NCI-H146 treated with DMSO at 0.1 percent for 48 hours (cell line): ENCODE data around the gene COL27A1.
"Not testable (repeated sequence)": the region's sequence is repeated elsewhere in the genome, so short reads cannot be mapped to it uniquely, and the experiment has no call there.

Source experiments
- DNase-seq: peaks from one replicate; lab custom pipeline; 2025; ENCODE audit not compliant: unreplicated experiment; lab: John Stamatoyannopoulos, UW

Gene COL27A1

DNA sequence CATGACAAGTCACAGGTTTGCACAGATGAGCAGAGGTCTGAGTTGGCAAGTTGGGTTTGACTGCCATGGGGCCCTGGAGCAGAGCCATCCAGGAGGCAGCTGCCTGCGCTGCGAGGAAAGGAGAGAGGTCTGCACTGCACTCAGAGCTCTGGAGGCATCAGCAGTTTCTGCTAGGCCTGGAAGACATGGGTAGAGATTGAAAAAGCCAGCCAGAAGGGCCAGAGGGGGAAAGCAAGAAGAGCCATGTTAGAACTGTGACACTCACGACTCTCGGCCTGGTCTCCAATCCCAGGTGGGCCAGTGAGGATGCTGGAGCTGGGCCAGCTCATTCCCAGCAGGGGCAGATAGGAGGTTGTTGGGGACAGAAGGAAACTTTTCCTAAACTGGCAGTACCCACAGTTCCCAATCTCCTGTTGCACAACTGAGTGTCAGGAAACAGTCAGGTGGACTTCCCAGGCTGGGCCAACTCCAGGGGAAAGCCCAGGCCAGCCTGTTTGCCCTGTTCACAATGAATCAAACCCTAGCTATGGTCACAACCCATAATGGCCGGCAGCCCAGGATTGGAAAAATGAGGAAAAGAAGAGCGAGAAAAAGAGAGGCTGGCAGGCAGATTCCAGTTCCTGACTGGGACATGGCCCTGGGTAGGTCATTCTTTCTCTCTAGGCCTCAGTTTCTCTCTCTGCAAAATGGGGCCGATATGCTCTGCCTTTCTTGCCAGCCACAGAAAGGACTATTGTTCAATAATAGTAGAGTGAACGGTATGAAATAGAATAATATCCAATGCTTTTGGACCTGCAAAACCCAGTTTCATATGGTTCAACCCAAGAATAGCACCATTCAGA lies 159.8 kb downstream of the COL27A1 start:
- DNase-seq = no peak

DNA sequence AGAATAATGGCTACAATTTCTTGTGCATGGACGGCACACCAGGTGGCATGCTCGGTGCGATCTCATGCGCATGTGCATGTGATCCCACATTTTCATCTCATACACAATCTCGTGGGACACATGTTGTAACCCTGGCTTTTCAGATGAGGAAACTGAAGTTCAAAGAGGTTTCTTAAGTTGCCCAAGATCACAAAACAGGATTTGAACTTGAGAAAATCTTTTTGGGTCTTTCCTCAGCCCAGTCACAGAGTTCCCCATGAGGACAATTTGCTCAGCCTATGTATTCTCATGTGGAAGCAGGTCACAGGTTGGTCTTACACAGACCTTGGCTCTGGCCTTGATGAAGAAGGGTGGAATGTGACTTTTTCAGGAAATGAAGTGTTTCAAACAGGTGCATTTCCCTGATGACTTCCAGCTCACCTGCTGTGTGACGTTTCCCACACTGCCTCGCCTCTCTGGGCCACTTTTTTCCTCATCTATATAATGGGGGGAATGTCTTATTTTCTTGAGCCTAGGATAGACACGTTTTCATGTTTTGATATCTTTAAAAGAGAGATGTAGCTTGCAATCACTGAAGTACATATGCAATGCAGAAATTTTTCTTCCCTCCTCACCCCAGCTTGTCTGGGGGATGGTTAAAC lies 160.5 kb downstream of the COL27A1 start:
- no peak for DNase-seq

DNA sequence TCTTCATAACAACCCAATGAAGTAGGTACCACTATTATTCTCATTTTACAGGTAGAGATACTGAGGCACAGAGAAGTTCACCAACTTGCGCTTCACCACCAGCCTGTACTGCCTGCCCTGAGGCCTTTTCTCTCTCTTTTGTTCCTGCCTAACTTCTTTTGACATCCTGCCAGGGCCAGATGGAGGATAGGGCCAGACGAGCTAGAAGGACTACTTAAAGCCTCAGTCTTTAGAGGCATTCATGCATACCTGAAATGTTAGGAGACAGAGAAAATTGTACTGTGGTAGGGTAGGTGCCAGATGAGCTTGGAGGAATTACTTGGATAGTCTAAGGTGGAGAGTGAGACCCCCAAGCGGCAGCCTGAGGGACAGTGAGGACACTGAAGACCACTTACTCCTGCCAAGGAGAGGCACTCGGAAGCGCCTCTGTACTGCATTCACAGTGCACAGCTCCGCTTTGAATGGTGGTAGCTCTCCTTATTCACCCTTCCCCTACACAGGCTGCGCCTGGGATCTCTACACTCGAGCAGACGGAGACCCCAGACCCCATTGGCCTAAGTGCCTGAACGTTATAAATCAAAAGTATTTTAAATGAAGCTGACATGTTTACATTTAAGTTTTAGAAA lies 161.4 kb downstream of the COL27A1 start:
- DNase-seq = no peak

DNA sequence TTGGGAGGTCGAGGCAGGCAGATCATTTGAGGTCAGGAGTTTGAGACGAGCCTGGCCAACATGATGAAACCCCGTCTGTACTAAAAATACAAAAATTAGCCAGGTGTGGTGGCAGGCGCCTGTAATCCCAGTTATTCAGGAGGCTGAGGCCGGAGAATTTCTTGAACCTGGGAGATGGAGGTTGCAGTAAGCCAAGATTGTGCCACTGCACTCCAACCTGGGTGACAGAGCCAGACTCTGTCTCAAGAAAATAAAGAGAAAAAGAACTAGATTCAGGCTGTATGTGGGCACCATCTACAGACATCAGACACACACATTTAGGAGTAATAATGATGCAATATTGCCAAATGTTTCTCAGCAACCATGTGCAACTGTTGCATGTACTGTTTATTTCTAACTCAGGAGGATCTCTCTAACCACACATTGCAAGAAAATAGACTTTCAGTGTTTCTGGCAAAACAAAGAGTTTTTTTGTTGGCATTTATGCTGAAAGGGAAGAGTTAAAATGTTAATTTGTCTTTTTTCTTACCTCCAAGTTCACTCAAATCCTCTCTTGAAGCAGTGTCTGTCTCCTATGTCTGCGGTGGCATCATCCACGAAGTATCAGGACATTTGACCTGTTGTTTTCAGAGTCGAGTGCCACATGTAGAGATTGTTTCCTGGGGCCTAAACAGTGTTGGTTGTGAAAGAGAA lies 162.5 kb downstream of the COL27A1 start:
- DNase-seq = no peak

DNA sequence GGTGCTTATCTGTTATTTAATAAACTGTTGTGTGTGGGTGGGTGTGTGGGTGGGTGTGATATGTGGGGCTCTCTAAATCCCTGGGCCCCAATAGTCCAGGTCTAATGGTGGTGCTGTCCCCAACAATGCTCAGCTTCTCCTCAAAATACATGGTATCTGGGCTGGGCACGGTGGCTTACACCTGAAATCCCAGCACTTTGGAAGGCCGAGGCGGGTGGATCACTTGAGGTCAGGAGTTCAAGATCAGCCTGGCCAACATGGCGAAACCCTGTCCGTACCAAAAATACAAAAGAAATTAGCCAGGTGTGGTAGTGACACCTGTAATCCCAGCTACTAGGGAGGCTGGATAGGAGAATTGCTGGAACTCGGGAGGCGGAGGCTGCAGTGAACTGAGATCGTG lies 163.1 kb downstream of the COL27A1 start:
- DNase-seq = no peak

DNA sequence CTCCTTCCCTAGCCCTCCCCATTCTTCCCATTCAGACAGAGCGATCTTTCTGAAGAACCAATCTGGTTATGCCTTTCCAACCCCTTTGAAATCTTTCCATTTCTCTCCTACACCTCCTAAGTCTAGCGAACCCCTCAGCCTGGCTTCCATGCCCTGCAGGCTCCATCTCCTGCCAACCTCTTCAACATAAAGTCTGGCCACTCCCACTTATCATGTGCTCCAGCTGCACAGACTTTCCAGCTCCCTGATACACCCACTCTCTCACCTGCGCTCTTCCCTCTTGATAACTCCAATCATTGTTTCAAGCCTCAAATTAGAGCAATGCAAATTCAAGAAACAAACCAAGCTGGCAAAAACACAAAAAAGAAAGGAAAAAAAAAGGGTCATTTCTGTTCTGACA lies 163.8 kb downstream of the COL27A1 start:
- DNase-seq = no peak

DNA sequence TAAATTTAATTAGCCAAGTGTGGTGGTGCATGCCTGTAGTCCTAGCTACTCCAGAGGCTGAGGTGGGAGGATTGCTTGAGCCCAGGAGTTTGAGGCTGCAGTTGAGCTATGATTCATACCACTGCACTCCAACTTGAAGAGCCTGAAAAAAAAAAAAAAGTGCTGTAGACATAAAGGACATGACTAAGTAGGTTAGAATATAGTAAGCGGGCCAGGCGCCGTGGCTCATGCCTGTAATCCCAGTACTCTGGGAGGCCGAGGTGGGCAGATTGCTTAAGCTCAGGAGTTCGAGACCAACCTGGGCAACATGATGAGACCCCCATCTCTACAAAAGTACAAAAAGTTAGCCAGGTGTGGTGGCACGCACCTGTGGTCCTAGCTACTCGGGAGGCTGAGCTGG lies 165.4 kb downstream of the COL27A1 start:
- DNase-seq = not testable (repeated sequence)

DNA sequence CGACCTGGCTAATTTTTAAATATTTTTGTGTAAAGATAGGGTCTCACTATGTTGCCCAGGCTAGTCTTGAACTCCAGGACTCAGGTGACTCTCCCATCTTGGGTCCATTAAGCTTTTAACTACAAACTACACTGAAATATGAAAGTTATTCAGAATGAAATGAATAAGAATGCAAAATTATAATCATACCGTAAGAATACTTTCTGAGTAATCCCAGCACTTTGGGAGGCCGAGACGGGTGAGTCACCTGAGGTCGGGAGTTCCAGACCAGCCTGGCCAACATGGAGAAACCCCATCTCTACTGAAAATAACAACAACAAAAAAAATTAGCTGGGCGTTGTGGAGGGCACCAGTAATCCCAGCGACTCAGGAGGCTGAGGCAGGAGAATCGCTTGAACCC lies 166.4 kb downstream of the COL27A1 start:
- no peak for DNase-seq

DNA sequence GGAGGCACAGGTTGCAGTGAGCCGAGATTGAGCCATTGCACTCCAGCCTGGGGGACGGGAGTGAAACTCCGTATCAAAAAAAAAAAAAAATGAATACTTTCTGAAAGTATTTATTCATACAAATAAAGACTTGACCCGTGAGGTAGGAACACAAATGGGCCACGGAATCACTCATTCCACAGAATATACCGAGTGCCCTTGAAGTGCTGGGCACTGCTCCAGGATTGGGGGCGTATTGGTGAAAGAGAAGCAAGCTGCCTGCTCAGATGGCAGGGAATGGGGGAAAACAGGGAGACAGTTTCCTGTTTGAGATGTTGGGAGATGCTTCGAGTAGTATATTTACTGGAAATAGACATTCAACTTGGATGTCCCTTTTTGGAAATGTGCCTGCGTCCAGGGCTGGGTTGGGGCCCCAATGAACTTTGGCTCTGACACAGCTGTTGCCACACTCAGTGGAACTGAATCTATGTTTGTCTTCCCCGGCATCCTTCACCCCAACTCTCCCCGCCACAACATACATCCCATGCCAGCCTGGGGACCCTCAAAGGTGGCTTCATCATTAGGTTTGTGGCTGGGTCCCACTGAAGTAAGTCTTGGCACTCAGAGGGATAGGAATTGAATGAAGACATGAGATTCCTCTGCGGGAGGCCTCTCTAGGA lies 167.0 kb downstream of the COL27A1 start:
- not testable (repeated sequence) for DNase-seq

DNA sequence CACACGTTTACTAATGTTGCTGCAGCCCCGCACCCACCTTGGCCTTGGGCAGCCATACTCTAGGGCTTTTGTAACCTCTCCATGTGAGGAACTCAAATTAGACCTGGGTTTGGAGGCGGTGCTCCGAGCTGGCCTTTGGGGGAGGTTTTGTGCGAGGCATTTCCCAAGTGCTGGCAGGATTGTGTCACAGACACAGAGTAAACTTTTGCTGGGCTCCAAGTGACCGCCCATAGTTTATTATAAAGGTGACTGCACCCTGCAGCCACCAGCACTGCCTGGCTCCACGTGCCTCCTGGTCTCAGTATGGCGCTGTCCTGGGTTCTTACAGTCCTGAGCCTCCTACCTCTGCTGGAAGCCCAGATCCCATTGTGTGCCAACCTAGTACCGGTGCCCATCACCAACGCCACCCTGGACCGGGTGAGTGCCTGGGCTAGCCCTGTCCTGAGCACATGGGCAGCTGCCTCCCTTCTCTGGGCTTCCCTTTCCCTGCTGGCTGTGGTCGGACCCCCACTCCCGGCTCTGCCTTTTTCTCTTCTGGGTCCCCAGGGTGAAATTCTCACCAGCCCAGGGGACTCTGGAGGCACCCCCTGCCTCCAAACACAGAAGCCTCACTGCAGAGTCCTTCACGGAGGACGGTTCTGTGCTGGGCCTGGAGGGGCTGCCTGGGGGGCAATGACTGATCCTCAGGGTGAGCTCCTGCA lies 167.6 kb downstream of the COL27A1 start, which contains the start of gene ORM1:
ORM1 (plus strand) TSS at position 268 of the 701 bp plus-strand sequence; CDS start at position 304, 36 bp downstream.
- not testable (repeated sequence) for DNase-seq

DNA sequence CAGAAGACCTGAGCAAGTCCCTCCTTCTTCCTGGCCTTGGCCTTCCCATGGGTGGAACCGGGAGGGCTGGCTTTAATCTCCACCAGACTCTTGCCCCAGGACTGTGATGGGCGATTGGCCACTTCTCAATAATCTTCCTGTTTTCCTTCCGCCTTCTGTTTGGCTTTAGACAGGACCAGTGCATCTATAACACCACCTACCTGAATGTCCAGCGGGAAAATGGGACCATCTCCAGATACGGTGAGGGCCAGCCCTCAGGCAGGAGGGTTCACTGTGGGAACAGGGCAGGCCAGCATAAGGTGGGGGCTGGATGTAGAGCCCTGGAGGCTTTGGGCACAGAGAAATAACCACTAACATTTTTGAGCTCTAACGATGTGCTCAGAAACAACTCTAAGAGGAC lies 168.5 kb downstream of the COL27A1 start:
- not testable (repeated sequence) for DNase-seq

DNA sequence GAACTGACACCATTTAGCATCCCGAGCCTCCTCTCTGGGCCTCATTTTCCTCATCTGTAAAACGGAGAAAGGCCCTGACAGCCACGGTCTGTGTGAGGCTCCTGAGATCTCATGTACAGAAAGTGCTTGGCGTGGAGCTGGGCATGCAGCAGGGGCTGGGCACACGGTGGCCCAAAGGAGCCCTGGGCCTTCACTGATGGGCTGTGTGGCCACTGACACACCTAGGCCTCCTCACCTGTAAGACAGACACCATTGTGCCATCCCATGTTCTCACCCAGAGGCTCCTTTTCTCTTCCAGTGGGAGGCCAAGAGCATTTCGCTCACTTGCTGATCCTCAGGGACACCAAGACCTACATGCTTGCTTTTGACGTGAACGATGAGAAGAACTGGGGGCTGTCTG lies 169.2 kb downstream of the COL27A1 start:
- no peak for DNase-seq

DNA sequence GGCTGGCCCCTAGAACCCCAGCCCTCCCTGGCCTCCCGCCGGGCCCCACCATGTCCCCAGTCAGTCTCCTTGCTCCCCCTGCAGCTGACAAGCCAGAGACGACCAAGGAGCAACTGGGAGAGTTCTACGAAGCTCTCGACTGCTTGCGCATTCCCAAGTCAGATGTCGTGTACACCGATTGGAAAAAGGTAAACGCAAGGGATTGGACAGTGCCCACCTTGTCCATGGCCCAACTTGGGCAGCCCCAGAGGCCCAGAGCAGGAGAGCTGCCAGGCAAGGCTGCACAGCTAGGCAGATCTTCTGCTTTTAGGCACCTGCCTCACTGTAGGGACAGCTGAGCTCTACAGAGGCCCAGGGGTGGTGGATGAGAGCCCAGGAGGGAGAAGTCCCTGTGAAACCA lies 169.6 kb downstream of the COL27A1 start:
- DNase-seq = not testable (repeated sequence)

DNA sequence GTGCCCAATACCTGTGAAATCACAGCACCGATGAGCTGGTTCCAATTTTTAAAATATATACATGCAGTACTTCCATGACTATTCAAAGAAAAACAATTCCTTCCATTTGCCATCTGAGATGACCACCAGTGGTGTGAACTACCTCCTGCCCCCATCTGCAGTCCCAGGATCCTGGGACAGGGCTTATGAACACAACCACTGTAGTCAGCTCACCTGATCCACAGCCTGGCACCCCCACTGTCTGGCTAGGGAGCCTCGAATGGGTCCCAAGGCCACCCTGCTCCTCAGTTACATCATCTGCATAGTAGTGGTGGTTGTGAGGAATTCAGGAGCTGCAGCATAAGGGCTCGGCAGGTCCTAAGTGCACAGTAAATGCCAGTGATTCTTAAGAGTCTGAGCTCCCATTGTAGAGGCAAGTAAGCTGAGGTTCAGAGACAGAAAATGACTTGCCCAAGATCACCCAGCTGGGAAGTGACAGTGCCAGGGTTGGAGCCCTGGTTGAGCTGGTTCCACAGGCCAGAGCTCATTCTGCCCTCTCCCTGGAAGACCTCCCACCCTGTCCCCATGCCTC lies 170.4 kb downstream of the COL27A1 start:
- DNase-seq = not testable (repeated sequence)

DNA sequence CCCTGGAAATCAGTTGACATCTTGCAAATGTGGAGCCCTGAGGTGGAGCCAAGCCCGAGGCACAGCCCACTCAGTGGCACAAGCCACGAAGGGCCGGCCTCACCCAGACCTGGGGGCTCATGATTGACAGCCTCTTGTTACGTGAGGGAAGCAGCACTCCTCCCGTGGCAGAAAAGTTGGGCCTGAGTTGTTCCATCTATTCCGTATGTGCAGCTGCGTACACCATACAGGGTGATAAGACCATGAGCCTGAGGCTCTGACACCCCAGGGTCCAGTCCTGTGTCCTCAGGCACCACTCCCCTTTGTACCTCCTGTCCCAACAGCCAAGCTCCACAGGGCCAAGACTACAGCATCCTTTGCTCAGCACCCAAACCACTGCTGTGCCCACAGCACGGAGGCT lies 172.4 kb downstream of the COL27A1 start:
- DNase-seq = no peak

DNA sequence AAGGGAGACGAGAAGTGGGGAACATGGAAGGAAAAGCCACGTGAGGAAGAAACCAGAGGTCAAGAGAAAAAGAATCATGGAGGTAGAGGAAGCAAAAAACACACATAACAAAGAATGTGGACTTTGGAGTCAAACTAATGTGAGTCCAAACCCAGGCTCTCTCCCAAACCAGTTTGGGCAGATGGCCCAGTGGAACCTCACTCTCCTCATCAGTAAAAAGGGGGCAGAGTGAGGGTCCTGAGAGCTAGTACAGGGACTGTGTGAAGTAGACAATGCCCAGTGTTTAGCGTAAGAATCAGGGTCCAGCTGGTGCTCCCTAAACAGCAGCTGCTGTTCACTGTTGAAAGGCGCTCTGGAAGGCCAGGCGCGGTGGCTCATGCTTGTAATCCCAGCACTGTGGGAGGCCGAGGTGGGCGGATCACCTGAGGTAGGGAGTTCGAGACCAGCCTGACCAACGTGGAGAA lies 173.1 kb downstream of the COL27A1 start:
- DNase-seq = not testable (repeated sequence)

DNA sequence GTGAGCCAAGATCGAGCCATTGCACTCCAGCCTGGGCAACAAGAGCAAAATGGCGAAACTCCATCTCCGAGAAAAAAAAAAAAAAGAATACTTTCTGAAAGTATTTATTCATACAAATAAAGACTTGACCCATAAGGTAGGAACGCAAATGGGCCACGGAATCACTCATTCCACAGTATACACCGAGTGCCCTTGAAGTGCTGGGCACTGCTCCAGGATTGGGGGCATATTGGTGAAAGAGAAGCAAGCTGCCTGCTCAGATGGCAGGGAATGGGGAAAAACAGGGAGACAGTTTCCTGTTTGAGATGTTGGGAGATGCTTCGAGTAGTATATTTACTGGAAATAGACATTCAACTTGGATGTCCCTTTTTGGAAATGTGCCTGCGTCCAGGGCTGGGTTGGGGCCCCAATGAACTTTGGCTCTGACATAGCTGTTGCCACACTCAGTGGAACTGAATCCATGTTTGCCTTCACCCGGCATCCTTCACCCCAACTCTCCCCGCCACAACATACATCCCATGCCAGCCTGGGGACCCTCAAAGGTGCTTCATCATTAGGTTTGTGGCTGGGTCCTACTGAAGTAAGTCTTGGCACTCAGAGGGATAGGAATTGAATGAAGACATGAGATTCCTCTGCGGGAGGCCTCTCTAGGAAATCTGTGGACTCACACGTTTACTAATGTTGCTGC lies 173.7 kb downstream of the COL27A1 start:
- DNase-seq = not testable (repeated sequence)

DNA sequence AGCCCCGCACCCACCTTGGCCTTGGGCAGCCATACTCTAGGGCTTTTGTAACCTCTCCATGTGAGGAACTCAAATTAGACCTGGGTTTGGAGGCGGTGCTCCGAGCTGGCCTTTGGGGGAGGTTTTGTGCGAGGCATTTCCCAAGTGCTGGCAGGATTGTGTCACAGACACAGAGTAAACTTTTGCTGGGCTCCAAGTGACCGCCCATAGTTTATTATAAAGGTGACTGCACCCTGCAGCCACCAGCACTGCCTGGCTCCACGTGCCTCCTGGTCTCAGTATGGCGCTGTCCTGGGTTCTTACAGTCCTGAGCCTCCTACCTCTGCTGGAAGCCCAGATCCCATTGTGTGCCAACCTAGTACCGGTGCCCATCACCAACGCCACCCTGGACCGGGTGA lies 174.3 kb downstream of the COL27A1 start, which contains the start of gene ORM2:
ORM2 (plus strand) TSS at position 245 of the 398 bp plus-strand sequence; CDS start at position 281, 36 bp downstream.
- not testable (repeated sequence) for DNase-seq

DNA sequence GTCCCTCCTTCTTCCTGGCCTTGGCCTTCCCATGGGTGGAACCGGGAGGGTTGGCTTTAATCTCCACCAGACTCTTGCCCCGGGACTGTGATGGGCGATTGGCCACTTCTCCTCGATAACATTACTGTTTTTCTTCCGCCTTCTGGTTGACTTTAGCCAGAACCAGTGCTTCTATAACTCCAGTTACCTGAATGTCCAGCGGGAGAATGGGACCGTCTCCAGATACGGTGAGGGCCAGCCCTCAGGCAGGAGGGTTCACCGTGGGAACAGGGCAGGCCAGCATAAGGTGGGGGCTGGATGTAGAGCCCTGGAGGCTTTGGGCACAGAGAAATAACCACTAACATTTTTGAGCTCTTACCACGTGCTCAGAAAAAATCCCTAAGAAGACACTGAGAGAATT lies 175.3 kb downstream of the COL27A1 start:
- DNase-seq = no peak
